ENCODE measurements around the gene STK38L. TPM values are rescaled to one million over a fixed set of nuclear protein-coding genes. Genes with fewer than 3 reads are reported as not detected.

Gene STK38L
- total RNA-seq, 1 donor from 2014 or later: 30.8 TPM

GRCh38 chr12:27213830-27214787 lies 30.0 kb upstream of the STK38L start:
- no peak for DNase-seq (ENCODE audit: low spot score)
- no peaks in the 10 kb centered on the region for H3K27me3 Mint-ChIP-seq (ENCODE audit: unreplicated experiment)

GRCh38 chr12:27217590-27217989 lies 26.5 kb upstream of the STK38L start:
- Mint-ChIP-seq H3K36me3 (ENCODE audit: low read depth, unreplicated experiment) (no peaks in the 10 kb centered on the region), H3K27me3 (ENCODE audit: unreplicated experiment) (no peaks in the 10 kb centered on the region), H3K27ac (ENCODE audit: unreplicated experiment) (no peak overlapping the region), H3K4me1 (ENCODE audit: unreplicated experiment) (no peaks in the 10 kb centered on the region), H3K4me3 (ENCODE audit: unreplicated experiment) (no peak overlapping the region), H3K9me3 (ENCODE audit: unreplicated experiment) (no peaks in the 10 kb centered on the region)
- TF ChIP-seq, protein P1, sequence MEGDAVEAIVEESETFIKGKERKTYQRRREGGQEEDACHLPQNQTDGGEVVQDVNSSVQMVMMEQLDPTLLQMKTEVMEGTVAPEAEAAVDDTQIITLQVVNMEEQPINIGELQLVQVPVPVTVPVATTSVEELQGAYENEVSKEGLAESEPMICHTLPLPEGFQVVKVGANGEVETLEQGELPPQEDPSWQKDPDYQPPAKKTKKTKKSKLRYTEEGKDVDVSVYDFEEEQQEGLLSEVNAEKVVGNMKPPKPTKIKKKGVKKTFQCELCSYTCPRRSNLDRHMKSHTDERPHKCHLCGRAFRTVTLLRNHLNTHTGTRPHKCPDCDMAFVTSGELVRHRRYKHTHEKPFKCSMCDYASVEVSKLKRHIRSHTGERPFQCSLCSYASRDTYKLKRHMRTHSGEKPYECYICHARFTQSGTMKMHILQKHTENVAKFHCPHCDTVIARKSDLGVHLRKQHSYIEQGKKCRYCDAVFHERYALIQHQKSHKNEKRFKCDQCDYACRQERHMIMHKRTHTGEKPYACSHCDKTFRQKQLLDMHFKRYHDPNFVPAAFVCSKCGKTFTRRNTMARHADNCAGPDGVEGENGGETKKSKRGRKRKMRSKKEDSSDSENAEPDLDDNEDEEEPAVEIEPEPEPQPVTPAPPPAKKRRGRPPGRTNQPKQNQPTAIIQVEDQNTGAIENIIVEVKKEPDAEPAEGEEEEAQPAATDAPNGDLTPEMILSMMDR (IDR thresholded peaks at IDR 0.05; ENCODE audit: unreplicated experiment): no peak
- DNase-seq (ENCODE audit: low spot score): no peak

More at GRCh38 chr12:27213830-27214787, 30.0 kb upstream of the STK38L start:
- H3K4me1 Mint-ChIP-seq (ENCODE audit: unreplicated experiment): no peaks in the 10 kb centered on the region
- H3K4me3 Mint-ChIP-seq (ENCODE audit: unreplicated experiment): no peak overlapping the region
- no peaks in the 10 kb centered on the region for H3K36me3 Mint-ChIP-seq (ENCODE audit: low read depth, unreplicated experiment)
- TF ChIP-seq, protein P1 (IDR thresholded peaks at IDR 0.05; ENCODE audit: unreplicated experiment): no peak
- H3K9me3 Mint-ChIP-seq (ENCODE audit: unreplicated experiment): no peaks in the 10 kb centered on the region
- H3K27ac Mint-ChIP-seq (ENCODE audit: unreplicated experiment): no peak overlapping the region

DNA sequence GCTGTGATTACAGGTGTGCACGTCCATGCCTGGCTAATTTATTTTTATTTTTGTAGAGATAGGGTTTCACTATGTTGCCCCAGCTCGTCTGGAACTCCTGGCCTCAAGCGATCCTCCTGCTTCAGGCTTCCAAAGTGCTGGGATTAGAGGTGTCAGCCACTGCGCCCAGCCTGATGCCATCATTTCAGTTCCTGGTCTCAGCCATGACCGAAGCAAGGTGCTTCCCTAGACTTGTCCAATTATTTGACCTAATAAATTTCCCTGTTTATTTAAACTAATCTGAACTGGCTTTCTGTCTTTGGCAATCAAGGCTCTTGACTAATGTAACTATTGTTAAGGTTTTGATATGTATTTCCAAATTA lies 24.4 kb upstream of the STK38L start:
- H3K9me3 Mint-ChIP-seq (ENCODE audit: unreplicated experiment): no peaks in the 10 kb centered on the region
- H3K4me3 Mint-ChIP-seq (ENCODE audit: unreplicated experiment): no peak overlapping the region
- no peaks in the 10 kb centered on the region for H3K36me3 Mint-ChIP-seq (ENCODE audit: low read depth, unreplicated experiment)
- no peak for DNase-seq (ENCODE audit: low spot score)
- H3K4me1 Mint-ChIP-seq (ENCODE audit: unreplicated experiment): no peaks in the 10 kb centered on the region
- TF ChIP-seq, protein P1 (IDR thresholded peaks at IDR 0.05; ENCODE audit: unreplicated experiment): no peak
- no peaks in the 10 kb centered on the region for H3K27me3 Mint-ChIP-seq (ENCODE audit: unreplicated experiment)
- no peak overlapping the region for H3K27ac Mint-ChIP-seq (ENCODE audit: unreplicated experiment)

DNA sequence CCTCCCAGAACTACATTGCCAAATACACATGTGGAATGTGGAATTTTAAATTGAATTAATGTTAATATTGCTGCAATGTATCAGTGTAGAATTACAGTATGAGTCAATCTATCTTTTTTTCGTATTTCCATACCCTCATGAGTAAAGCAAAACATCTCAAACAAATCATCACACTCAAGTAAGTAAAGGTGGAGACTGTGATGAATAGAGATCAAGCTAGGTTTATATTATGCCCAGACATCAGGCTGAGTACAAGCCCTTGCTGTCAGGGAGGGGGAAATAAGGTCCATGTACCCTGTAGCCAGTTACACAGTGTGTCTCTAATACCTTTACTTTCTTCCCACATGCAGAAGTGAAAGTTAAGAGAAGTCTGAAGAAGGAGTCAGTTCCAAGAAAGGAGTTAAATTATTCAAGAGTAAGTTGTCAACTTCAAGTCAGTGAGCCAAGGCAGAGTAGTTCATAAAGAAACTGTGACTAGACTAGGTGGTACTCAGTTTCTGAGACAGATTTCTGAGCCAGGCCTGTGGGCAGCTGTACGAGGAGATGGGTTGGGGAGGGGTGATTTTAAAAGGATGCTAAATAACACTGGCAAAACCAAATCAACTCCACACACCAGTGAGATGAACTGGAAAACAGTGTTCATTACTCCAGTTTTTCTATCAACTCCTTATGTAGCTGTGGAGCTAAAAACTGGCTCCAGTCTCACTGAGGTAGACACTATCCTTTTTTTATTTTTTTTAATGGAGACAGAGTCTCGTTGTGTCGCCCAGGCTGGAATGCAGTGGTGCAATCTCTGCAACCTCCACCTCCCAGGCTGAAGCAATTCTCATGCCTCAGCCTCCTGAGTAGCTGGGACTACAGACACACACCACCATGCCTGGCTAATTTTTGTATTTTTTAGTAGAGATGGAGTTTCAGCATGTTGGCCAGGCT lies 23.8 kb upstream of the STK38L start:
- Mint-ChIP-seq H3K36me3 (ENCODE audit: low read depth, unreplicated experiment) (no peaks in the 10 kb centered on the region), H3K4me3 (ENCODE audit: unreplicated experiment) (no peak overlapping the region), H3K4me1 (ENCODE audit: unreplicated experiment) (no peaks in the 10 kb centered on the region), H3K27me3 (ENCODE audit: unreplicated experiment) (no peaks in the 10 kb centered on the region), H3K27ac (ENCODE audit: unreplicated experiment) (no peak overlapping the region), H3K9me3 (ENCODE audit: unreplicated experiment) (no peaks in the 10 kb centered on the region)
- no peak for DNase-seq (ENCODE audit: low spot score)
- TF ChIP-seq, protein P1 (IDR thresholded peaks at IDR 0.05; ENCODE audit: unreplicated experiment): no peak

Data from endothelial cell (in vitro differentiated cells).